ENCODE data around the gene PLTP.

The PLTP gene

GRCh38 chr20:45913116-45913515, 1.2 kb upstream of the PLTP start:
- H3K4me3 ChIP-seq (ENCODE audit: low read depth, low read length) = no peak overlapping the region
- TF ChIP-seq CTCF (IDR thresholded peaks at IDR 0.05; ENCODE audit: low read depth, low read length) = no peak

DNA sequence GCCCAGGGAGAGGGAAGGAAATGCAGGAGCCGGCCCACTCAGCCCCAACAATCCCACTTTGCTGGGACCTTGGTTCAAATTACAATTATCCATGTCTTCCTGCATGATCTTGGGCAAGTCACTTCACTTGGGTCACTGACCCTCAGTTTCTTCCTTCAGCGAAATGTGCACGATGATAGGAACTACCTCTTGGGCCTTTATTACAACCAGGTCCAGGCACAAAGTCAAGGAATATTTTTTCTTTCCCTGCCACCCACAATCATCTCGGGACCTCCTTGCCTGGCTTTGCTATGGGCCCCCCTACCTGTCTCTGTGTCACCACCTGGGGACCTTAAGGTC, 358 bp upstream of the PLTP start:
- peak overlapping the region; percentile 49 for H3K4me3 ChIP-seq (ENCODE audit: low read depth, low read length)
- TF ChIP-seq CTCF (IDR thresholded peaks at IDR 0.05; ENCODE audit: low read depth, low read length) = no peak

- H3K4me3 ChIP-seq (ENCODE audit: low read depth, low read length) = peak overlapping the region; percentile 49
- no peak for TF ChIP-seq CTCF (IDR thresholded peaks at IDR 0.05; ENCODE audit: low read depth, low read length)
These were observed 1.1 kb downstream of the PLTP start for GRCh38 chr20:45910670-45911485.

DNA sequence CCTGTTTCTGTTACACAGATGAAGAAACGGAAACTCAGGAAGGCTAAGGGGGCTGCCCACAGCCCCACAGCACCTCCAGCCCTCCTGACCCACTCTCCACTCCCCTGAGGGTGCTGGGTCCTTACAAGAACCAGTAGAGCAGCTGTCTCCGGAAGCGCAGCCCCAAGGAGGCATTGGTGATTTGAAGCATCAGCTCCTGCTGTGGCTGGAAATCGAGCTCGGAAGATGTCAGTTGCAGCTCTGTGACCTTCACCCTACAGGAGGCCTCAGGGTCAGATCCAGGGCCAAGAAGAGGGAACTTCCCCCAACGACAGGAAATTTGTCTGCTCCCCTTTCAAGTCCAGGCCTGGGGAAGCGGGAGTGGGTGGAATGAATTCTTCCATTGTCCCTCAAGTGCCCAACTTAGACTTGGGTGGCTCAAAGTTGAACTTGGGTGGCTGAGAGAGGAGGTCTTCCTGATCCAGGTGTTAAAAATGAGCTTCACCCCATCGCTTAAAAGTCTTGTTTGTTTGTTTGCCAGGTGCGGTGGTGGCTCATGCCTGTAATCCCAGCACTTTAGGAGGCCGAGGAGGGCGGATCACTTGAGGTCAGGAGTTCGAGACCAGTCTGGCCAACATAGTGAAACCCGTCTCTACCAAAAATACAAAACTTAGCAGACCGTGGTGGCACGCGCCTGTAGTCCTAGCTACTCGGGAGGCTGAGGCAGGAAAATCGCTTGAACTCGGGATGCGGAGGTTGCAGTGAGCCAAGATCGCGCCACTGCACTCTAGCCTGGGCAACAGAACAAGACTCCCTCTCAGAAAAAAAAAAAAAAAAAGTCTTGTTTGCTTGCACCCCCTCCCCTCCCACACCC, 1.9 kb downstream of the PLTP start:
- H3K4me3 ChIP-seq (ENCODE audit: low read depth, low read length) = no peak overlapping the region
- TF ChIP-seq CTCF (IDR thresholded peaks at IDR 0.05; ENCODE audit: low read depth, low read length) = no peak

DNA sequence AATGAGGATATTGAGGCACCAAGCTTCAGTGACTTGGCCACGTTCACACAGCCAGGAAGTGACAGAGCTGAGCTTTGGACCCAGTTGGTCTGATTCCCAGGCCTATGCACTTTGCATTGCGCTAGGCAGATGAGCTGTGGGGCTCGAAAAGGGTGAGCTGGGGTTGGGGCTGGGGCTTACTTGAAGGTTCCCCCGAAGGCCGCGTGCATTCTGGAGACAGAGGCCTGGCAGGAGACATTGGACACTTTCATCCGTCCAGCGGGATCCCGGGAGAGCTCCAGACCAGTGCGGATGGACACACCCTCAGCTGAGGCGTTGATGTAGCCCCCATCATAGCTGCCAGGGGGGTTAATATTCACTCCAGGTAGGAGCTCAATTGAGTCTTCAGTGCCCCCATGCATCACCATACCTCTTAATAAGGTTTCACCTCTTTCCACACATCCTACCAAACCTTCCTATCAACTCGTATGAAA, 2.6 kb downstream of the PLTP start:
- TF ChIP-seq CTCF (IDR thresholded peaks at IDR 0.05; ENCODE audit: low read depth, low read length) = no peak
- H3K4me3 ChIP-seq (ENCODE audit: low read depth, low read length) = no peak overlapping the region

- no peak for TF ChIP-seq CTCF (IDR thresholded peaks at IDR 0.05; ENCODE audit: low read depth, low read length)
- H3K4me3 ChIP-seq (ENCODE audit: low read depth, low read length) = no peak overlapping the region
These were observed 3.9 kb downstream of the PLTP start for GRCh38 chr20:45908084-45908483.
